OCI-LY3 (cell line): ENCODE measurements around the gene RTP2.

Experiments
- H2AFZ ChIP-seq: fragments of 200-600, 300-600 bp; shearing (Covaris generic); 2 replicates; pipeline ENCODE4 v1.6.0; 2014; ENCODE audit warnings: antibody characterized with exemption, low read depth, low read length
- H3K27ac ChIP-seq: fragments of 200-600, 300-600 bp; sonication (generic); 2 replicates; pipeline ENCODE4 v1.5.1; 2014; ENCODE audit warnings: mild to moderate bottlenecking, low read length, moderate library complexity, mixed read lengths
- H3K27me3 ChIP-seq: fragments of 200-600, 300-600 bp; sonication (generic); 2 replicates; pipeline ENCODE4 v1.6.1; 2014; ENCODE audit warnings: low read depth, low read length, mixed read lengths
- H3K36me3 ChIP-seq: fragments of 200-600, 300-600 bp; sonication (generic); replicated peaks from 2 replicates; pipeline ENCODE3; 2014; ENCODE audit warnings: low read depth, low read length, mixed read lengths
- H3K4me1 ChIP-seq: fragments of 300-600, 200-600 bp; sonication (generic); 2 replicates; pipeline ENCODE4 v1.6.1; 2014; ENCODE audit warnings: low read length, mixed read lengths
- H3K4me2 ChIP-seq: fragments of 200-600, 300-600 bp; sonication (generic); 2 replicates; pipeline ENCODE4 v1.6.1; 2014; ENCODE audit warnings: low read length, mixed read lengths
- H3K4me3 ChIP-seq: fragments of 300-600, 200-600 bp; sonication (generic); 2 replicates; pipeline ENCODE4 v1.5.1; 2014; ENCODE audit warnings: antibody characterized with exemption, mild to moderate bottlenecking, low read length, moderate library complexity
- H3K79me2 ChIP-seq: fragments of 300-600, 200-600 bp; shearing (Covaris generic); 2 replicates; pipeline ENCODE4 v1.6.1; 2014; ENCODE audit warnings: mild to moderate bottlenecking, low read length, mixed read lengths
- H3K9ac ChIP-seq: fragments of 300-600, 200-600 bp; shearing (Covaris generic); 2 replicates; pipeline ENCODE4 v1.6.0; 2014; ENCODE audit warnings: mild to moderate bottlenecking, low read length, moderate library complexity
- H3K9me3 ChIP-seq: fragments of 200-600, 300-600 bp; shearing (Covaris generic); 2 replicates; pipeline ENCODE4 v1.6.1; 2014; ENCODE audit warnings: low read length, mixed read lengths; ENCODE audit not compliant: insufficient read depth
- H4K20me1 ChIP-seq: fragments of 200-600, 300-600 bp; sonication (generic); 2 replicates; pipeline ENCODE4 v1.6.1; 2016; ENCODE audit warnings: low read length, mixed read lengths; ENCODE audit not compliant: insufficient read depth
- CTCF ChIP-seq: fragments of 200-600, 300-600 bp; sonication (generic); IDR thresholded peaks from 2 replicates; pipeline ENCODE4 v1.5.1; 2014; ENCODE audit warnings: antibody characterized with exemption, low read length, low read depth
- EZH2phosphoT487 ChIP-seq: fragments of 200-600 bp; shearing (Covaris generic); IDR thresholded peaks from 2 replicates; pipeline ENCODE4 v1.6.1; 2018; ENCODE audit warnings: antibody characterized with exemption, mixed run types, low read depth

Gene RTP2

GRCh38 chr3:187720337-187720670 lies 17.9 kb upstream of the RTP2 start:
- H3K36me3 ChIP-seq = peaks cover 43% of the 10 kb centered on the region
- H3K4me3 ChIP-seq = no peak overlapping the region
- peaks cover 20% of the 10 kb centered on the region for H4K20me1 ChIP-seq
- no peak overlapping the region for H3K9ac ChIP-seq
- H3K4me2 ChIP-seq = no peak overlapping the region
- no peaks in the 10 kb centered on the region for H3K27me3 ChIP-seq
- H3K79me2 ChIP-seq = no peaks in the 10 kb centered on the region
- H3K27ac ChIP-seq = no peak overlapping the region
- no peaks in the 10 kb centered on the region for H3K4me1 ChIP-seq
- no peaks in the 10 kb centered on the region for H3K9me3 ChIP-seq
- no peak overlapping the region for H2AFZ ChIP-seq
- no peak for TF ChIP-seq EZH2phosphoT487

- no peaks in the 10 kb centered on the region for H3K27me3 ChIP-seq
- H3K79me2 ChIP-seq = no peaks in the 10 kb centered on the region
- no peak for TF ChIP-seq CTCF
- TF ChIP-seq EZH2phosphoT487 = no peak
- no peak overlapping the region for H3K4me3 ChIP-seq
- H3K27ac ChIP-seq = no peak overlapping the region
- peaks cover 38% of the 10 kb centered on the region for H3K36me3 ChIP-seq
- H2AFZ ChIP-seq = no peak overlapping the region
- H4K20me1 ChIP-seq = peaks cover 18% of the 10 kb centered on the region
- peaks cover under 1% of the 10 kb centered on the region; the same call in 1 of the 2 replicates for H3K4me1 ChIP-seq
- no peak overlapping the region for H3K4me2 ChIP-seq
- no peaks in the 10 kb centered on the region for H3K9me3 ChIP-seq
- no peak overlapping the region for H3K9ac ChIP-seq
Measured at GRCh38 chr3:187719628-187720336, 17.4 kb upstream of the RTP2 start.

- peaks cover 10% of the 10 kb centered on the region; the same call in 1 of the 2 replicates for H4K20me1 ChIP-seq
- no peak overlapping the region for H3K27ac ChIP-seq
- no peaks in the 10 kb centered on the region for H3K79me2 ChIP-seq
- H2AFZ ChIP-seq = no peak overlapping the region
- no peak overlapping the region for H3K9ac ChIP-seq
- TF ChIP-seq CTCF (no peak), EZH2phosphoT487 (no peak)
- H3K4me1 ChIP-seq = peaks cover 9% of the 10 kb centered on the region
- H3K27me3 ChIP-seq = no peaks in the 10 kb centered on the region
- peaks cover 28% of the 10 kb centered on the region for H3K36me3 ChIP-seq
- no peak overlapping the region for H3K4me3 ChIP-seq
- H3K4me2 ChIP-seq = no peak overlapping the region
- H3K9me3 ChIP-seq = no peaks in the 10 kb centered on the region
Measured at GRCh38 chr3:187718802-187719201, 16.4 kb upstream of the RTP2 start.

DNA sequence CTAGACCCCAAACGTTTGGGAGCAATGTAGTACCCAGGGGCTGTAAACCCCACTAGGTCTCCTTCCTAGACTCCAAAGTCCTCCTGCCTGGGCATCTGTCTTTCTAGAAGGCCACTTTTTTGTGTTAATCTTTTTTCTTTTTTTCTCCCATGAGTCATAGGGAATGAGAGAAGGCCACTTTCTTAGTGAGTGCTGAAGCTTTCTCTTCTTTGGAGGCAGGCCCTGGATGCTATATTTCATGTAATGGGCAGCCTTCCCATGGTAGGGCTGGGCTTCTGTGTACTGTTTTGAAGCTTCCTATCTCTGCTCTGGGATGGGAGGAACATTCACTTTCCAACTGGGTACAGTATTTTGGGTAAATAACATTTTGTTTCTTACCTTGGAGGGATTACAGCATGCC lies 15.2 kb upstream of the RTP2 start:
- Histone ChIP-seq H3K36me3 (peaks cover 15% of the 10 kb centered on the region), H3K9me3 (no peaks in the 10 kb centered on the region), H3K27ac (no peak overlapping the region), H3K4me3 (no peak overlapping the region), H3K4me1 (peaks cover 15% of the 10 kb centered on the region), H2AFZ (no peak overlapping the region), H3K27me3 (no peaks in the 10 kb centered on the region), H3K4me2 (no peak overlapping the region), H3K79me2 (no peaks in the 10 kb centered on the region), H4K20me1 (peaks cover 4% of the 10 kb centered on the region; the same call in 1 of the 2 replicates), H3K9ac (no peak overlapping the region)
- no peak for TF ChIP-seq EZH2phosphoT487

DNA sequence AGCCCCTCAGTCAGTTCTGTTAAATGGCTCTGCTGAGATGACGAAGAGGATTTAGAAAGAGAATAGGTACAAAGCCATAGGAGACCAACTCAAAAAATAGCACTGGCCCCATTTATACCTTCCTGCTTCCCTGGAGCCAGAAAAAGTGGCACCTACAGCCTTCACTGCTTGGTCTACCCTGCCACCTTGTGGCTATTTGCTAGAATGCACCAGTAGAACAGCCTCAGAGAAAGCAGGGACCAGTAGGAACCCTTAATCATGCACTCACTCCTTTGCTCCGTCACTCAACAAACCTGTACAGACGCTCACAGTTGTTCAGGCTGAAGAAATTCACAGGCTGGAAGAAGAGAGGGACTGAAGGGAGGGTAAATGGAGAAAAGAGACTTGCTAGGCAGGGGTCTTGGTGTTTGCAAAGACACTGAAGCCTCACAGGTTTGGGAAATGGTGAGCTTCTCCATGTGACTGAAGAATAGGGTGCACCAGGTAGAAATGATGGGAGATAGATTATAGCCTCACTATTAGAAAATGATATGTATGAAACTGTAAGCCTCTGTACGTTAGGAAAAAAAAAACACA lies 12.1 kb upstream of the RTP2 start:
- Histone ChIP-seq H4K20me1 (no peaks in the 10 kb centered on the region), H3K79me2 (no peaks in the 10 kb centered on the region), H3K27ac (no peak overlapping the region), H3K27me3 (no peaks in the 10 kb centered on the region), H3K4me2 (peak overlapping the region; percentile 40), H2AFZ (0 out of 2 replicates have a peak overlapping the region, but pooled peaks have one; percentile 24), H3K4me3 (no peak overlapping the region), H3K9me3 (no peaks in the 10 kb centered on the region), H3K9ac (no peak overlapping the region), H3K36me3 (no peaks in the 10 kb centered on the region), H3K4me1 (peaks cover 15% of the 10 kb centered on the region)
- TF ChIP-seq EZH2phosphoT487 (no peak), CTCF (peak; percentile 92)
